HEK293 (cell line): ENCODE data around the gene C3orf49.

Experiments
- CTCF ChIA-PET: fragments of 350-600 bp; formaldehyde crosslinking; extraction: SDS; loops from one replicate; lab custom pipeline; 2021; ENCODE audit warnings: antibody characterized with exemption; lab: Yijun Ruan, JAX
- POLR2A ChIA-PET: fragments of 300-600 bp; formaldehyde crosslinking; extraction: SDS; loops from one replicate; lab custom pipeline; 2020; ENCODE audit warnings: antibody characterized with exemption, inconsistent platforms; lab: Yijun Ruan, JAX
- H3K27ac ChIP-seq: fragments of 200-500 bp; sonication (Bioruptor generic); 2 replicates; pipeline ENCODE4 v1.5.1; 2014; ENCODE audit warnings: low read depth, low read length, control low read depth, inconsistent platforms; ENCODE audit errors: extremely low read depth
- H3K36me3 ChIP-seq, 2 experiments: fragments of 200-500 bp in 1 of 2; sonication (Bioruptor generic) in 1 of 2; 1 replicate in 1 of 2; 2 replicates in 1 of 2; pipeline ENCODE4 v1.5.1; 2014 to 2017; ENCODE audit warnings: inconsistent platforms in 2 of 2, low read length in 2 of 2; ENCODE audit not compliant: control insufficient read depth in 2 of 2, insufficient read depth in 1 of 2
- H3K4me1 ChIP-seq: fragments of 200-500 bp; sonication (Bioruptor generic); 2 replicates; pipeline ENCODE4 v1.5.1; 2014; ENCODE audit warnings: mild to moderate bottlenecking, low read length, inconsistent platforms; ENCODE audit not compliant: control insufficient read depth, insufficient read depth
- H3K4me3 ChIP-seq: 2 replicates; pipeline ENCODE4 v1.5.1; 2011; ENCODE audit warnings: low read depth, mild to moderate bottlenecking, control low read depth, low read length, moderate library complexity
- H3K9me3 ChIP-seq: fragments of 200-500 bp; sonication (Bioruptor generic); 2 replicates; pipeline ENCODE4 v1.5.1; 2014; ENCODE audit warnings: low read depth, low read length, inconsistent platforms; ENCODE audit not compliant: control insufficient read depth, insufficient read depth
- INSM2 ChIP-seq: fragments of 450-650 bp; formaldehyde crosslinking; IDR thresholded peaks from 2 replicates; pipeline ENCODE4 v1.5.1; 2016; ENCODE audit warnings: missing biosample characterization, missing genetic modification characterization
- ZNF26 ChIP-seq: fragments of 450-650 bp; formaldehyde crosslinking; IDR thresholded peaks from 2 replicates; pipeline ENCODE4 v1.5.1; 2016; ENCODE audit warnings: missing biosample characterization, missing genetic modification characterization
- ZNF362 ChIP-seq: fragments of 450-650 bp; formaldehyde crosslinking; IDR thresholded peaks from 2 replicates; pipeline ENCODE4 v1.5.1; 2016; ENCODE audit warnings: missing biosample characterization, missing genetic modification characterization
- ZNF518A ChIP-seq: fragments of 450-650 bp; formaldehyde crosslinking; conservative IDR thresholded peaks from 2 replicates; pipeline ENCODE4 v1.5.1; 2016; ENCODE audit warnings: low read depth, missing biosample characterization, missing genetic modification characterization
- ZNF555 ChIP-seq: fragments of 450-650 bp; formaldehyde crosslinking; conservative IDR thresholded peaks from 2 replicates; pipeline ENCODE4 v1.5.1; 2017; ENCODE audit warnings: missing biosample characterization, mild to moderate bottlenecking, missing genetic modification characterization, inconsistent platforms
- ZNF707 ChIP-seq: fragments of 450-650 bp; formaldehyde crosslinking; IDR thresholded peaks from 2 replicates; pipeline ENCODE4 v1.5.1; 2016; ENCODE audit warnings: missing biosample characterization, missing genetic modification characterization
- ZNF785 ChIP-seq: fragments of 450-650 bp; formaldehyde crosslinking; IDR thresholded peaks from 2 replicates; pipeline ENCODE4 v1.5.1; 2016; ENCODE audit warnings: missing biosample characterization, missing genetic modification characterization
- ZNF843 ChIP-seq: fragments of 450-650 bp; formaldehyde crosslinking; IDR thresholded peaks from 2 replicates; pipeline ENCODE4 v1.5.1; 2016; ENCODE audit warnings: missing biosample characterization, missing genetic modification characterization
- ZSCAN4 ChIP-seq: fragments of 450-650 bp; formaldehyde crosslinking; IDR thresholded peaks from 2 replicates; pipeline ENCODE4 v1.5.1; 2017; ENCODE audit warnings: missing biosample characterization, missing genetic modification characterization

C3orf49 gene

GRCh38 chr3:63867225-63867624 is 48.1 kb downstream of the C3orf49 start (continued):
- TF ChIP-seq ZNF518A, result no peak
- TF ChIP-seq INSM2 (tag by site-specific recombination), result no peak
- TF ChIP-seq ZNF362 (tag by site-specific recombination), result no peak
- TF ChIP-seq ZNF26 (tag by site-specific recombination), result no peak
- no peak for TF ChIP-seq ZNF785 (tag by site-specific recombination)
- no peak for TF ChIP-seq ZNF843

- Histone ChIP-seq H3K9me3 (no peaks in the 10 kb centered on the region), H3K4me1 (no peaks in the 10 kb centered on the region), H3K27ac (no peak overlapping the region), H3K36me3 (peaks cover 0 to 4% of the 10 kb centered on the region in 2 experiments; a peak in 1 of 3 replicates), H3K4me3 (no peak overlapping the region)
- POLR2A ChIA-PET, result no interaction called here
- no peak for TF ChIP-seq ZNF555 (tag by site-specific recombination)
- TF ChIP-seq ZSCAN4 (tag by site-specific recombination), result peak; percentile 19; the same call in 1 of the 2 replicates
- CTCF ChIA-PET, result interaction anchor here (0.5 to 0.7 kb wide), 2 partner anchors 8 to 77 kb away, joined by 3 read pairs; no protein-coding TSS in a partner anchor
Observed at GRCh38 chr3:63869940-63870614, 51.0 kb downstream of the C3orf49 start.

GRCh38 chr3:63870615-63871005 is 51.5 kb downstream of the C3orf49 start:
- ChIA-PET POLR2A (no interaction called here), CTCF (interaction anchor here (0.5 kb wide), 1 partner anchor 9 kb away, joined by 3 read pairs; no protein-coding TSS in a partner anchor)
- Histone ChIP-seq H3K4me3 (no peak overlapping the region), H3K27ac (no peak overlapping the region), H3K36me3 (peaks cover 0 to 4% of the 10 kb centered on the region in 2 experiments; a peak in 1 of 3 replicates), H3K4me1 (peaks cover 3% of the 10 kb centered on the region), H3K9me3 (no peaks in the 10 kb centered on the region)
- TF ChIP-seq ZNF707 (tag by site-specific recombination), result no peak
